Measurements from ENCODE around the gene C1QTNF8.

DNA sequence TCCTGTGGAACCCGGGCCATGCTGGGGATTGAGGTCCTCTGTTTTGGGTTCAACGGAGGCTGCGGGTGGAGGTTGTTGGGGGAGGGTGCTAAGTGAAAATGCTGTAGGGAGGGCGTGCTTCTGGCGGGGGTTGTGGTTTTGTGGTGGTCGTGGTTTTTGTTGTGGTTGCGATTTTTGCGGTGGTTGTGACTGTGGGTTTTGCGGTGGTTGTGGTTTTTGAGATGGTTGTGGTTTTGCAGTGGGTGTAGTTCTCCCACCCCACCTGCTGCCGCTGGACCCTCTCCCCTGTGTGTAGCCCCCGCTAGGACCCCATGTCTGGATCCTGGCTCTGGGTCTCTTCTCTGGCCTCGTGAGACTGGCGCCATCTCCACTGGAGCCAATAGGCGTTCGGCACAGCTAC lies 28.4 kb downstream of the C1QTNF8 start:
- TF ChIP-seq CTCF (IDR thresholded peaks at IDR 0.05) = no peak
- no peak for TF ChIP-seq POLR2A (IDR thresholded peaks at IDR 0.05)
